SK-N-SH (cell line): ENCODE results near the gene TCF19.

Experiments used
- CTCF ChIP-seq: fragments of 200-600 bp; sonication (generic); IDR thresholded peaks from 2 replicates; pipeline ENCODE4 v1.6.1; 2017; ENCODE audit warnings: antibody characterized with exemption, mild to moderate bottlenecking, moderate library complexity
- EP300 ChIP-seq, 2 experiments: IDR thresholded peaks; 2 replicates each; pipeline versions ENCODE4 v1.4.0 to v1.6.1; 2012; ENCODE audit warnings: borderline replicate concordance in 1 of 2, low read depth in 1 of 2, low read length in 1 of 2
- EZH2phosphoT487 ChIP-seq: fragments of 200-600 bp; sonication (generic); IDR thresholded peaks from 2 replicates; pipeline ENCODE4 v1.6.1; 2017; ENCODE audit warnings: low read depth, mixed run types, mild to moderate bottlenecking, antibody characterized with exemption, moderate library complexity, borderline replicate concordance
- MAX ChIP-seq: IDR thresholded peaks from 2 replicates; pipeline ENCODE4 v1.4.0; 2012; ENCODE audit warnings: low read depth
- MEF2A ChIP-seq: IDR thresholded peaks from 2 replicates; pipeline ENCODE4 v1.4.0; 2012; ENCODE audit warnings: low read depth, borderline replicate concordance
- POLR2AphosphoS5 ChIP-seq: IDR thresholded peaks from 2 replicates; pipeline ENCODE4 v1.6.1; 2012; ENCODE audit warnings: low read depth, low read length
- REST ChIP-seq: IDR thresholded peaks from 2 replicates; pipeline ENCODE4 v1.6.1; 2012; ENCODE audit warnings: mild to moderate bottlenecking, low read depth, low read length, moderate library complexity
- SIN3A ChIP-seq: IDR thresholded peaks from 2 replicates; pipeline ENCODE4 v1.6.1; 2012; ENCODE audit warnings: low read depth, mild to moderate bottlenecking, low read length, moderate library complexity, borderline replicate concordance
- SMC3 ChIP-seq: IDR thresholded peaks from 2 replicates; pipeline ENCODE4 v1.6.1; 2012; ENCODE audit warnings: low read depth, low read length, improper control_type of control experiment
- YY1 ChIP-seq: IDR thresholded peaks from 2 replicates; pipeline ENCODE4 v1.4.0; 2012; ENCODE audit warnings: low read depth, mild to moderate bottlenecking
- ZBTB33 ChIP-seq: IDR thresholded peaks from 2 replicates; pipeline ENCODE4 v1.4.0; 2012; ENCODE audit warnings: low read depth, borderline replicate concordance

- TF ChIP-seq MEF2A (no peak), POLR2AphosphoS5 (no peak), EP300 (IDR thresholded peaks at IDR 0.05; ENCODE audit: borderline replicate concordance in 1 of 2, low read depth in 1 of 2, low read length in 1 of 2) (no peak), CTCF (no peak), MAX (no peak), REST (no peak), ZBTB33 (no peak), EZH2phosphoT487 (no peak), SMC3 (no peak), YY1 (no peak), SIN3A (no peak)
Measured at GRCh38 chr6:31179896-31180295, 21.5 kb downstream of the TCF19 start.
